Activated T-helper 2 cell treated with anti-CD3 and anti-CD28 coated beads, Interferon-gamma antibody, Interleukin-2, Interleukin-4, amounts not matched to agents 10 μg/mL and 5 μg/mL and 100 μg/mL, durations not matched to agents 14 hours and 24 hours and 36 hours (primary cell): Measurements from ENCODE around the gene ACVR2A. TPM values are rescaled to one million over a fixed set of nuclear protein-coding genes. Genes with fewer than 3 reads are reported as not detected.

Experiments used
- DNase-seq: peaks from one replicate; pipeline ENCODE4 v3.0.0; 2021; ENCODE audit warnings: low spot score
- H3K27ac Mint-ChIP-seq: one replicate; pipeline ENCODE4 v1.8.0; 2021; ENCODE audit warnings: mixed read lengths
- H3K27me3 Mint-ChIP-seq: one replicate; pipeline ENCODE4 v1.8.0; 2021; ENCODE audit warnings: low read depth, mixed read lengths
- H3K36me3 Mint-ChIP-seq: one replicate; pipeline ENCODE4 v1.8.0; 2021; ENCODE audit warnings: low read depth, mixed read lengths
- H3K4me1 Mint-ChIP-seq: one replicate; pipeline ENCODE4 v1.8.0; 2021; ENCODE audit warnings: low read depth, mixed read lengths
- H3K4me3 Mint-ChIP-seq: one replicate; pipeline ENCODE4 v1.8.0; 2021; ENCODE audit warnings: low read depth, mild to moderate bottlenecking, moderate library complexity, mixed read lengths
- H3K9me3 Mint-ChIP-seq: one replicate; pipeline ENCODE4 v1.8.0; 2021; ENCODE audit warnings: mixed read lengths
- intact Hi-C: fragments of 100-400 bp; cut with micrococcal nuclease; formaldehyde crosslinking; loops from one replicate; pipeline ENCODE4 v1.15.1; 2023
- total RNA-seq: library from RNA; stranded (reverse); gene quantifications from 2 replicates; pipeline ENCODE4 v1.2.3, GENCODE V29; 2022

The ACVR2A gene
- total RNA-seq, 1 donor from 2014 or later = 1.4 TPM

GRCh38 chr2:147952118-147952517 lies 107.3 kb downstream of the ACVR2A start:
- H3K27ac Mint-ChIP-seq = no peak overlapping the region
- no peaks in the 10 kb centered on the region for H3K4me1 Mint-ChIP-seq
- peaks cover 13% of the 10 kb centered on the region for H3K36me3 Mint-ChIP-seq
- H3K27me3 Mint-ChIP-seq = no peaks in the 10 kb centered on the region
- H3K4me3 Mint-ChIP-seq = no peak overlapping the region
- no peaks in the 10 kb centered on the region for H3K9me3 Mint-ChIP-seq
- no peak for DNase-seq
- intact Hi-C loops = no loop called here

DNA sequence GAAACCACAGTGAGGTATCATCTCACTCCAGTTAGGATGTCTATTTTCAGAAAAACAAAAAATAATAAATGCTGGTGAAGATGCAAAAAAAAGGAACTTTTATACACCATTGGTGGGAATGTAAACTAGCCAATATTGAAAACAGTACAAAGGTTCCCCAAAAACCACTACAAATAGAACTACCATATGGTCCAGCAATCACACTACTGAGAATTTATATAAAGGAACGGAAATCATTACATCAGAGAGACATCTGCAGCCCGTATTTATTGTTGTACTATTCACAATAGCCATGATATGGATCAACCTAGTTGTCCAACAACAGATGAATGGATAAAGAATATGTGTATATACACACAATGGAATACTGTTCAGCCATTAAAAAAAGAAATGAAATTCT lies 123.7 kb downstream of the ACVR2A start:
- Mint-ChIP-seq H3K36me3 (peaks cover 58% of the 10 kb centered on the region), H3K4me3 (no peak overlapping the region), H3K27me3 (no peaks in the 10 kb centered on the region), H3K27ac (no peak overlapping the region), H3K4me1 (no peaks in the 10 kb centered on the region), H3K9me3 (peaks cover 42% of the 10 kb centered on the region)
- intact Hi-C loops = no loop called here
- no peak for DNase-seq

DNA sequence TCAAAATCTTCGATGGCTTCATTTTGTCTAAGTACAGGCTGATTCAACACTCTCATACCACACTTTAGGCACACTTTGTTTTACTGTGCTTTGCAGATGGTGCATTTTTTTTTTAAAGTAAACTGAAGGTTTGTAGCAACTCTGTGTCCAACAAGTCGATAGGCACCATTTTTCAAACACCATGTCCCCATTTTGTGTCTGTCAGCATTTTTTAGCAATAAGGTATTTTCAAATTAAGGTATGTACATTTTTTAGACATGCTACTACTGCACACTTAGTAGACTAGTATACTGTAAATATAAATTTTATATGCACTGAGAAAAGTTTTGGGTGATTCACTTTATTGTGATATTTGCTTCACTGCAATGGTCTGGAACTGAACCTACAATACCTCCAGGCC lies 131.3 kb downstream of the ACVR2A start:
- Mint-ChIP-seq H3K9me3 (no peaks in the 10 kb centered on the region), H3K27ac (no peak overlapping the region), H3K4me3 (no peak overlapping the region), H3K27me3 (no peaks in the 10 kb centered on the region), H3K36me3 (peaks cover 4% of the 10 kb centered on the region), H3K4me1 (peaks cover 7% of the 10 kb centered on the region)
- DNase-seq = no peak
- intact Hi-C loops = no loop called here

DNA sequence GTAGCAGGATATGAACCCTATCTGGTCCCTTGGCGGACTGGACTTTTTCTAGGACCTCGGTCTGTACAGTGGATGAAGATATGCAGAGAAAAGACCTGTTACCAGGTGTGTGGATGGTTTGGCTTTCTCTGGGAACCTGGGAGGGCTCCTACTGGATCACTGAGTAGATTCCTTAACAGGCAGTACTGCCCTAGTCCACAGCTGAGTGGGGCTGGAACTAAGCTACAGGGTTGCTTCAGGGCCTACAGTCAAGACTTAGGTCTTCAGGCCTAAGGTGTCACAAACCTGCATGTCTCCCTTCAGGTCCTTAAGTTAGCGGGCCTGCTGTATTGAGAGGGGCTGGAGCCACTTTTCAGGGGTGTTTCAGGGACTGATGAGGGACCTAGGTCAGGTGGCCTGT lies 132.8 kb downstream of the ACVR2A start:
- Mint-ChIP-seq H3K4me3 (no peak overlapping the region), H3K4me1 (peaks cover 8% of the 10 kb centered on the region), H3K27me3 (no peaks in the 10 kb centered on the region), H3K36me3 (peaks cover 3% of the 10 kb centered on the region), H3K9me3 (no peaks in the 10 kb centered on the region), H3K27ac (no peak overlapping the region)
- no peak for DNase-seq
- intact Hi-C loops = no loop called here

Other genes starting within 250 kb of the ACVR2A start
- 25.4 and 31.2 TPM in 2 replicates for gene ORC4, start 175.7 kb downstream of the ACVR2A start, total RNA-seq
- 25.0 and 28.0 TPM in 2 replicates for gene MBD5, start 176.1 kb downstream of the ACVR2A start, total RNA-seq